ENCODE results near the gene NAALADL2. TPM values are rescaled to one million over a fixed set of nuclear protein-coding genes. Genes with fewer than 3 reads are reported as not detected.

The NAALADL2 gene
- polyA plus RNA-seq, 2 of the 4 experiments (the other 2 are of a cell fraction) = 0.09 to 0.28 TPM

GRCh38 chr3:175381685-175382084, 522.6 kb downstream of the NAALADL2 start:
- ATAC-seq = no peak
- ChIA-PET POLR2A (no interaction called here), CTCF (no interaction called here)

GRCh38 chr3:175383371-175383770, 524.2 kb downstream of the NAALADL2 start:
- Histone ChIP-seq H3K4me3 (no peak overlapping the region), H3K4me1 (no peaks in the 10 kb centered on the region; the same call in 2 of the 3 replicates), H3K27ac (no peak overlapping the region), H3K4me2 (no peak overlapping the region), H3K9me3 (no peaks in the 10 kb centered on the region)
- TF ChIP-seq HDAC2 (IDR thresholded peaks at IDR 0.05) = no peak
- TF ChIP-seq GATA3 (IDR thresholded peaks at IDR 0.05; ENCODE audit: borderline replicate concordance) = no peak
- TF ChIP-seq CHD2 (IDR thresholded peaks at IDR 0.05; ENCODE audit: low read length, partially characterized antibody) = no peak
- no peak for TF ChIP-seq BHLHE40 (IDR thresholded peaks at IDR 0.05; ENCODE audit: low read depth, low read length)
- no peak for TF ChIP-seq RNF2 (IDR thresholded peaks at IDR 0.05; ENCODE audit: borderline replicate concordance, low read depth)
- no peak for TF ChIP-seq JUNB (IDR thresholded peaks at IDR 0.05)
- TF ChIP-seq FOSL2 (IDR thresholded peaks at IDR 0.05) = no peak
- no peak for TF ChIP-seq FOSL2 (CRISPR knock-in tag; IDR thresholded peaks at IDR 0.05)
- TF ChIP-seq NPAS2 (CRISPR knock-in tag; IDR thresholded peaks at IDR 0.05; ENCODE audit: borderline replicate concordance) = no peak
- no peak for DNase-seq (ENCODE audit: low read depth in 1 of 2, low spot score in 1 of 2)
- ATAC-seq = no peak
- ChIA-PET CTCF (no interaction called here), POLR2A (no interaction called here)
- no peak for FAIRE-seq
- 50% methylated on average over 1 of the region's 1 CpG for whole genome bisulfite sequencing (ENCODE audit: missing lambda C conversion rate)

More at GRCh38 chr3:175381685-175382084, 522.6 kb downstream of the NAALADL2 start:
- FAIRE-seq (no peak), DNase-seq (ENCODE audit: low read depth in 1 of 2, low spot score in 1 of 2) (no peak)
- Histone ChIP-seq H3K4me2 (no peak overlapping the region), H3K4me1 (no peaks in the 10 kb centered on the region; the same call in 2 of the 3 replicates), H3K4me3 (no peak overlapping the region), H3K9me3 (no peaks in the 10 kb centered on the region), H3K27ac (no peak overlapping the region)
- TF ChIP-seq KDM5A (IDR thresholded peaks at IDR 0.05) = no peak
- no peak for TF ChIP-seq SREBF2 (IDR thresholded peaks at IDR 0.05)
- no peak for TF ChIP-seq CTCF (IDR thresholded peaks at IDR 0.05)
- no peak for TF ChIP-seq RARB (CRISPR knock-in tag; IDR thresholded peaks at IDR 0.05)
- TF ChIP-seq TP53 (CRISPR knock-in tag; IDR thresholded peaks at IDR 0.05) = no peak
- no peak for TF ChIP-seq PBX3 (IDR thresholded peaks at IDR 0.05)
- TF ChIP-seq, protein P1, sequence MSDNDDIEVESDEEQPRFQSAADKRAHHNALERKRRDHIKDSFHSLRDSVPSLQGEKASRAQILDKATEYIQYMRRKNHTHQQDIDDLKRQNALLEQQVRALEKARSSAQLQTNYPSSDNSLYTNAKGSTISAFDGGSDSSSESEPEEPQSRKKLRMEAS (IDR thresholded peaks at IDR 0.05) = no peak
- no peak for TF ChIP-seq NFE2L2 (conservative IDR thresholded peaks at IDR 0.05; ENCODE audit: low read length)
- TF ChIP-seq HES2 (IDR thresholded peaks at IDR 0.05) = no peak
- 64% methylated on average over 4 of the region's 4 CpGs for WGBS (ENCODE audit: missing lambda C conversion rate)

GRCh38 chr3:175383813-175384212, 524.7 kb downstream of the NAALADL2 start:
- no peak overlapping the region for H3K27ac ChIP-seq
- FAIRE-seq (no peak), DNase-seq (ENCODE audit: low read depth in 1 of 2, low spot score in 1 of 2) (no peak), ATAC-seq (no peak)
- H3K4me1 ChIP-seq = no peaks in the 10 kb centered on the region; the same call in 2 of the 3 replicates
- ChIA-PET POLR2A (no interaction called here), CTCF (no interaction called here)
- H3K4me2 ChIP-seq = no peak overlapping the region
- no peaks in the 10 kb centered on the region for H3K9me3 ChIP-seq
- no peak overlapping the region for H3K4me3 ChIP-seq
- no peak for TF ChIP-seq SREBF2 (IDR thresholded peaks at IDR 0.05)
- TF ChIP-seq HOXB13 (CRISPR knock-in tag; IDR thresholded peaks at IDR 0.05; ENCODE audit: low read depth) = no peak
- TF ChIP-seq CBX2 (IDR thresholded peaks at IDR 0.05; ENCODE audit: borderline replicate concordance, low read depth) = no peak
- TF ChIP-seq EHMT2 (IDR thresholded peaks at IDR 0.05; ENCODE audit: low read depth) = no peak
- no peak for TF ChIP-seq PBX3 (IDR thresholded peaks at IDR 0.05)
- 41% methylated on average over 3 of the region's 3 CpGs for WGBS (ENCODE audit: missing lambda C conversion rate)

Data from A549 (cell line).